Endothelial cell of umbilical vein (primary cell): ENCODE data around the gene KPNB1. TPM values are rescaled to one million over a fixed set of nuclear protein-coding genes. Genes with fewer than 3 reads are reported as not detected.

Experiments
- BruUV-seq: library from RNA; stranded (reverse); fragments of 400-500 nt; replicated peaks from 2 replicates; lab custom pipeline; 2021; lab: Mats Ljungman, UMichigan
- CTCF ChIA-PET: fragments of 300-600, 350-600 bp; sonication (Branson Sonifier 250); formaldehyde crosslinking; loops from one replicate; lab custom pipeline; 2021; ENCODE audit warnings: antibody characterized with exemption, inconsistent platforms; lab: Charles Lee
- POLR2A ChIA-PET: fragments of 300-600, 350-600 bp; sonication (Branson Sonifier 250); formaldehyde crosslinking; loops from one replicate; lab custom pipeline; 2021; ENCODE audit warnings: antibody characterized with exemption, inconsistent platforms; lab: Charles Lee
- DNase-seq: peaks from one replicate; pipeline ENCODE4 v3.0.0-alpha.2; 2011; ENCODE audit warnings: low read depth, low spot score
- FAIRE-seq: peaks from 2 replicates; lab custom pipeline; 2011; peaks lifted over from hg19 to GRCh38; lab: Jason Lieb, UNC
- H2AFZ ChIP-seq: 2 replicates; pipeline ENCODE4 v1.6.0; 2012; ENCODE audit warnings: low read depth, low read length, control low read depth, inconsistent platforms
- H3K27ac ChIP-seq: 2 replicates; pipeline ENCODE4 v1.5.1; 2011; ENCODE audit warnings: low read depth, mild to moderate bottlenecking, control low read depth, low read length, moderate library complexity; ENCODE audit not compliant: insufficient read depth
- H3K27me3 ChIP-seq, 2 experiments: 2 replicates each; pipeline versions ENCODE4 v1.6.0 to v1.6.1; 2011; ENCODE audit warnings: low read length in 2 of 2, mixed read lengths in 1 of 2; ENCODE audit not compliant: control insufficient read depth in 2 of 2, insufficient read depth in 2 of 2
- H3K36me3 ChIP-seq, 2 experiments: 2 replicates in 1 of 2; 3 replicates in 1 of 2; pipeline ENCODE4 v1.5.1; 2011; ENCODE audit warnings: low read length in 2 of 2, mild to moderate bottlenecking in 1 of 2, moderate library complexity in 1 of 2; ENCODE audit not compliant: control insufficient read depth in 2 of 2, insufficient read depth in 2 of 2; ENCODE audit errors: extremely low read depth in 1 of 2
- H3K4me1 ChIP-seq: 3 replicates; pipeline ENCODE4 v1.5.1; 2011; ENCODE audit warnings: mild to moderate bottlenecking, low read length; ENCODE audit not compliant: control insufficient read depth, insufficient read depth; ENCODE audit errors: extremely low read depth
- H3K4me2 ChIP-seq: 2 replicates; pipeline ENCODE4 v1.6.1; 2011; ENCODE audit warnings: low read length, control low read depth, mixed read lengths; ENCODE audit not compliant: insufficient read depth
- H3K4me3 ChIP-seq, 3 experiments: fragments of 200-600 bp in 1 of 3; sonication (generic), shearing (Covaris generic) in 1 of 3; replicated peaks in 1 of 3; 2 replicates each; pipeline ENCODE4 v1.5.1; 2011 to 2016; ENCODE audit warnings: control low read depth in 3 of 3, low read length in 3 of 3, mild to moderate bottlenecking in 2 of 3, inconsistent platforms in 1 of 3, low read depth in 1 of 3, moderate library complexity in 1 of 3; ENCODE audit not compliant: insufficient read depth in 1 of 3
- H3K79me2 ChIP-seq: 2 replicates; pipeline ENCODE4 v1.6.0; 2012; ENCODE audit warnings: low read length, inconsistent platforms; ENCODE audit not compliant: control insufficient read depth, insufficient read depth
- H3K9ac ChIP-seq: replicated peaks from 2 replicates; pipeline ENCODE3; 2011; ENCODE audit warnings: low read length, control low read depth; ENCODE audit not compliant: insufficient read depth; ENCODE audit errors: extremely low read depth
- H3K9me1 ChIP-seq: replicated peaks from 3 replicates; pipeline ENCODE4 v1.6.0; 2011; ENCODE audit warnings: mild to moderate bottlenecking, low read length; ENCODE audit not compliant: control insufficient read depth, insufficient read depth; ENCODE audit errors: extremely low read depth
- H3K9me3 ChIP-seq: replicated peaks from 2 replicates; pipeline ENCODE4 v1.5.1; 2012; ENCODE audit warnings: low read length, inconsistent platforms; ENCODE audit not compliant: control insufficient read depth, insufficient read depth
- H4K20me1 ChIP-seq: replicated peaks from 2 replicates; pipeline ENCODE3; 2011; ENCODE audit warnings: mild to moderate bottlenecking, low read length; ENCODE audit not compliant: control insufficient read depth, insufficient read depth; ENCODE audit errors: extremely low read depth
- CTCF ChIP-seq, 2 donors: IDR thresholded peaks; 1 replicate in 1 of 2; 2 replicates in 1 of 2; pipeline ENCODE4 v1.5.1; 2011; ENCODE audit warnings: low read length in 2 of 2, mild to moderate bottlenecking in 2 of 2, moderate library complexity in 2 of 2, control low read depth in 1 of 2, inconsistent platforms in 1 of 2, low read depth in 1 of 2; ENCODE audit not compliant: insufficient read depth in 1 of 2; ENCODE audit errors: extremely low read depth in 1 of 2
- EZH2 ChIP-seq: IDR thresholded peaks from 2 replicates; pipeline ENCODE4 v1.6.1; 2012; ENCODE audit warnings: borderline replicate concordance, low read depth, mild to moderate bottlenecking, moderate library complexity, low read length, inconsistent platforms; ENCODE audit not compliant: severe bottlenecking
- FOS ChIP-seq: IDR thresholded peaks from 2 replicates; pipeline ENCODE4 v1.6.1; 2011; ENCODE audit warnings: mild to moderate bottlenecking, low read length, moderate library complexity, borderline replicate concordance; ENCODE audit not compliant: insufficient read depth
- GATA2 ChIP-seq: IDR thresholded peaks from 2 replicates; pipeline ENCODE4 v1.7.0; 2011; ENCODE audit warnings: low read depth, mild to moderate bottlenecking, moderate library complexity, mixed read lengths, low read length; ENCODE audit not compliant: insufficient read length, insufficient read depth
- JUN ChIP-seq: IDR thresholded peaks from 2 replicates; pipeline ENCODE4 v1.6.1; 2011; ENCODE audit warnings: borderline replicate concordance, low read depth; ENCODE audit not compliant: insufficient read length, insufficient read depth
- MAX ChIP-seq: IDR thresholded peaks from 2 replicates; pipeline ENCODE4 v1.6.1; 2011; ENCODE audit not compliant: insufficient read depth, insufficient read length
- MYC ChIP-seq: IDR thresholded peaks from one replicate; pipeline ENCODE4 v1.6.1; 2011; ENCODE audit warnings: mild to moderate bottlenecking, low read depth, low read length
- POLR2A ChIP-seq: IDR thresholded peaks from 2 replicates; pipeline ENCODE4 v1.6.1; 2012; ENCODE audit warnings: low read depth, mild to moderate bottlenecking, control low read depth, low read length
- POLR2AphosphoS5 ChIP-seq: IDR thresholded peaks from 2 replicates; pipeline ENCODE4 v1.6.1; 2012; ENCODE audit warnings: low read depth, mild to moderate bottlenecking, control low read depth, low read length, moderate library complexity; ENCODE audit not compliant: insufficient read depth
- dilution Hi-C: fragments of 300-500 bp; cut with MboI; formaldehyde crosslinking; loops from one replicate; pipeline ENCODE4 v1.15.0; 2019; ENCODE audit warnings: low sequenced_read_pairs; ENCODE audit not compliant: extremely low pct_ligation_motif_present
- intact Hi-C: fragments of 100-400 bp; cut with micrococcal nuclease; formaldehyde crosslinking; loops from one replicate; pipeline ENCODE4 v1.10.0; 2022
- polyA plus RNA-seq, 4 experiments: library from polyadenylated mRNA; depleted of rRNA in 3 of 4; stranded (reverse) in 3 of 4; unstranded in 1 of 4; fragments of >200 nt; gene quantifications; 2 replicates each; pipeline versions ENCODE4 v1.2.1 to v1.2.3, GENCODE V29; 2011 to 2012; ENCODE audit warnings: missing spikeins in 1 of 4
- total RNA-seq: library from RNA; stranded (reverse); gene quantifications from 2 replicates; pipeline ENCODE4 v1.2.3, GENCODE V29; 2021

The KPNB1 gene
- total and polyA plus RNA-seq, 2 donors (not counting 3 experiments of a cell fraction or from before 2014, with no cell fraction given) = 119 to 495 TPM

DNA sequence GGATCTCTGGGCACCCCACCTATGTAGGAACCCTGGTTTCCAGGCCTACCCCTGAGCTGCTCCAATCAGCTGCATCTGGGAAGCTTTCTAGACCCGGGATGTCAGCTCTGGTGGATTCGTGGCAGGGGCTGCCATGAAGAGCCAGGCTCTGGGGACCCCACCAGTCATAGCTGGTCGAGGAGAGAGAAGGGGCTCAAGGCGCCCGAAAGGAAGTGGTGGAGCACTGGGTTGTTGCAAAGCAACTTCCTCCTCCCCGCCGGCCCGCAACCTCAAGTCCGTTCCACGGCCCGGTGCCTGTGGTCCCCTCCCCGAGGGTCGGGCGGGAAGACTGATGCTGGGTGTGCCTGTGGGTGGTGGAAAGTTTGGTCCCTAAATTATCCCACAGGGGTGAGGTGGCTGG is 54.4 kb downstream of the KPNB1 start:
- dilution Hi-C loops = no loop called here
- Histone ChIP-seq H3K4me1 (no peaks in the 10 kb centered on the region), H3K9me1 (no peaks in the 10 kb centered on the region), H3K36me3 (peaks cover 0 to 17% of the 10 kb centered on the region in 2 experiments), H2AFZ (no peak overlapping the region), H3K9me3 (no peaks in the 10 kb centered on the region), H3K27ac (no peak overlapping the region), H3K4me2 (no peak overlapping the region), H4K20me1 (no peaks in the 10 kb centered on the region), H3K9ac (no peak overlapping the region), H3K79me2 (no peaks in the 10 kb centered on the region), H3K4me3 (no peak overlapping the region), H3K27me3 (no peaks in the 10 kb centered on the region)
- intact Hi-C loops = no loop called here
- no peak for FAIRE-seq
- CTCF ChIA-PET = interaction anchor here (1.1 to 1.3 kb wide), 3 partner anchors 9 to 27 kb away, joined by 3 to 4 read pairs (median 3); no protein-coding TSS in a partner anchor
- no TSS peak for BruUV-seq
- POLR2A ChIA-PET = interaction anchor here (0.5 kb wide), 1 partner anchor 40 kb away, joined by 3 read pairs; no protein-coding TSS in a partner anchor
- DNase-seq = no peak
- no peak for TF ChIP-seq CTCF (IDR thresholded peaks at IDR 0.05; ENCODE audit: extremely low read depth in 1 of 2, insufficient read depth in 1 of 2, low read depth in 1 of 2, low read length in 2 of 2)

- TF ChIP-seq MAX (no peak), POLR2A (no peak), EZH2 (no peak), FOS (no peak), MYC (no peak), JUN (no peak), POLR2AphosphoS5 (no peak), GATA2 (no peak)
- intact Hi-C loops (no loop called here), dilution Hi-C loops (no loop called here)
- FAIRE-seq (no peak), DNase-seq (no peak)
- H3K79me2 ChIP-seq = no peaks in the 10 kb centered on the region
- H3K9me1 ChIP-seq = no peaks in the 10 kb centered on the region
- H3K9ac ChIP-seq = no peak overlapping the region
- no peaks in the 10 kb centered on the region for H3K9me3 ChIP-seq
- H4K20me1 ChIP-seq = no peaks in the 10 kb centered on the region
- H3K27me3 ChIP-seq = no peaks in the 10 kb centered on the region
- no peaks in the 10 kb centered on the region for H3K4me1 ChIP-seq
- H3K27ac ChIP-seq = no peak overlapping the region
- no TSS peak for BruUV-seq
- H3K4me3 ChIP-seq = no peak overlapping the region
- no peak overlapping the region for H3K4me2 ChIP-seq
- POLR2A ChIA-PET = no interaction called here
- no peak overlapping the region for H2AFZ ChIP-seq
- CTCF ChIA-PET = interaction anchor here (1.1 to 1.3 kb wide), 3 partner anchors 8 to 27 kb away, joined by 3 to 4 read pairs (median 3); no protein-coding TSS in a partner anchor
- peaks cover 0 to 16% of the 10 kb centered on the region in 2 experiments for H3K36me3 ChIP-seq
Observed at GRCh38 chr17:47704736-47705135, 55.0 kb downstream of the KPNB1 start.
